Measurements from ENCODE around the gene MUC2. TPM values are rescaled to one million over a fixed set of nuclear protein-coding genes. Genes with fewer than 3 reads are reported as not detected.

Gene MUC2
- total RNA-seq, 1 experiment from 2014 or later: 0.47 TPM

DNA sequence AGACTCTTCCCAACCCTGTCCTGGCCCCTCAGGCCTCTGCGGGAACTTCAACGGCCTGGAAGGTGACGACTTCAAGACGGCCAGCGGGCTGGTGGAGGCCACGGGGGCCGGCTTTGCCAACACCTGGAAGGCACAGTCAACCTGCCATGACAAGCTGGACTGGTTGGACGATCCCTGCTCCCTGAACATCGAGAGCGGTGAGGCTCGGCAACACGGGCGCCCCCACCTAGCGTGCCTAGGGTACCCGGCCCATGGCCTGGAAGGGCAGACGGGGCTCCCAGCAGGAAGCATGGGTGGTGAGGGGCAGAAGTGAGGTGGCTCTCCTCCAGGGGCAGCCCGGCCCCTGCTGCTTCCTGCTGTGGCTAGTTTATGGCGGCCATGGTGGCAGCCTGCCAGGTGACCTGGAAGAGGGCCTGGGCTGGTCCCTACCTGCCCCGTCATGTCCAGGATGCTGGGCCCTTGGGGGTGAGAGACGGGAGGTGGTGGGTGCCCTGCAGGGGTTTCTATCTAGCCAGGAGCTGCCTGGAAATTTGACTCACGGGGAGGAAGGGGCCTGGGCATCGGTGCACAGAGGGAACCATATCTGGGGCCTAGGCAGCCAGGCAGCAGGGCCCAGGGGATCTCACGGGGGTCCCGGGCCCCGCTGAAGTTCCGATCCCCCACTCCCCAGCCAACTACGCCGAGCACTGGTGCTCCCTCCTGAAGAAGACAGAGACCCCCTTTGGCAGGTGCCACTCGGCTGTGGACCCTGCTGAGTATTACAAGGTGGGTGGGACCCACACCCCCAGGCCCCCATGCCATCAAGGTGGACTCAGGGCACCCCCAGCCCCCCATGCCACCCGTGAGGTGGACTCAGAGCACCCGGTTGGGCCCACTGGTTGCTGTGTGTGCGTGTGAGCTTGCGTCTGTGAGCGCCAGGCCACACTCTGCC, 9.2 kb downstream of the MUC2 start:
- Histone ChIP-seq H3K79me2 (ENCODE audit: insufficient read depth, low read length) (no peaks in the 10 kb centered on the region), H3K27me3 (ENCODE audit: insufficient read depth, low read length) (no peaks in the 10 kb centered on the region), H3K4me3 (replicated peaks in 1 of 2; ENCODE audit: low read depth in 1 of 2, low read length in 2 of 2) (no peak overlapping the region), H4K20me1 (ENCODE audit: insufficient read depth) (no peaks in the 10 kb centered on the region), H2AFZ (ENCODE audit: low read depth, low read length, poor library complexity, severe bottlenecking) (no peak overlapping the region), H3K27ac (ENCODE audit: low read depth, low read length) (no peak overlapping the region), H3K36me3 (ENCODE audit: control insufficient read depth in 1 of 2, insufficient read depth in 2 of 2, low read length in 2 of 2) (no peaks in the 10 kb centered on the region), H3K9ac (ENCODE audit: low read length) (no peak overlapping the region), H3K4me1 (ENCODE audit: control insufficient read depth in 1 of 2, insufficient read depth in 2 of 2, low read length in 2 of 2) (no peaks in the 10 kb centered on the region), H3K4me2 (ENCODE audit: low read length) (no peak overlapping the region), H3K9me2 (ENCODE audit: insufficient read depth) (no peaks in the 10 kb centered on the region), H3K9me3 (ENCODE audit: control insufficient read depth in 1 of 2, insufficient read depth in 1 of 2, low read depth in 1 of 2, low read length in 2 of 2) (no peaks in the 10 kb centered on the region)
- ATAC-seq (no peak), DNase-seq (ENCODE audit: low read depth, low spot score) (no peak)
- ChIA-PET RAD21 (ENCODE audit: low non-redundant PET in 1 of 2, low total read pairs in 2 of 2, uncharacterized antibody in 2 of 2, unreplicated experiment in 2 of 2) (no interaction called here), CTCF (no interaction called here), POLR2A (no interaction called here)
- no TSS peak for BruUV-seq (replicated peaks)
- no peak for TF ChIP-seq EZH2 (IDR thresholded peaks at IDR 0.05)
- no peak for TF ChIP-seq POLR2A (IDR thresholded peaks at IDR 0.05; ENCODE audit: borderline replicate concordance, extremely low read depth, insufficient read depth, insufficient read length)
- TF ChIP-seq JUND (IDR thresholded peaks at IDR 0.05): no peak
- no peak for TF ChIP-seq ELF1 (IDR thresholded peaks at IDR 0.05; ENCODE audit: borderline replicate concordance, low read depth)
- TF ChIP-seq FOSL1 (IDR thresholded peaks at IDR 0.05; ENCODE audit: low read depth): no peak
- TF ChIP-seq EZH2phosphoT487 (IDR thresholded peaks at IDR 0.05; ENCODE audit: borderline replicate concordance): no peak
- TF ChIP-seq SRF (IDR thresholded peaks at IDR 0.05; ENCODE audit: low read depth): no peak
- TF ChIP-seq, protein P1, sequence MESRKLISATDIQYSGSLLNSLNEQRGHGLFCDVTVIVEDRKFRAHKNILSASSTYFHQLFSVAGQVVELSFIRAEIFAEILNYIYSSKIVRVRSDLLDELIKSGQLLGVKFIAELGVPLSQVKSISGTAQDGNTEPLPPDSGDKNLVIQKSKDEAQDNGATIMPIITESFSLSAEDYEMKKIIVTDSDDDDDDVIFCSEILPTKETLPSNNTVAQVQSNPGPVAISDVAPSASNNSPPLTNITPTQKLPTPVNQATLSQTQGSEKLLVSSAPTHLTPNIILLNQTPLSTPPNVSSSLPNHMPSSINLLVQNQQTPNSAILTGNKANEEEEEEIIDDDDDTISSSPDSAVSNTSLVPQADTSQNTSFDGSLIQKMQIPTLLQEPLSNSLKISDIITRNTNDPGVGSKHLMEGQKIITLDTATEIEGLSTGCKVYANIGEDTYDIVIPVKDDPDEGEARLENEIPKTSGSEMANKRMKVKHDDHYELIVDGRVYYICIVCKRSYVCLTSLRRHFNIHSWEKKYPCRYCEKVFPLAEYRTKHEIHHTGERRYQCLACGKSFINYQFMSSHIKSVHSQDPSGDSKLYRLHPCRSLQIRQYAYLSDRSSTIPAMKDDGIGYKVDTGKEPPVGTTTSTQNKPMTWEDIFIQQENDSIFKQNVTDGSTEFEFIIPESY (IDR thresholded peaks at IDR 0.05; ENCODE audit: extremely low read depth, insufficient replicate concordance, low read length): no peak
- TF ChIP-seq, protein P2, sequence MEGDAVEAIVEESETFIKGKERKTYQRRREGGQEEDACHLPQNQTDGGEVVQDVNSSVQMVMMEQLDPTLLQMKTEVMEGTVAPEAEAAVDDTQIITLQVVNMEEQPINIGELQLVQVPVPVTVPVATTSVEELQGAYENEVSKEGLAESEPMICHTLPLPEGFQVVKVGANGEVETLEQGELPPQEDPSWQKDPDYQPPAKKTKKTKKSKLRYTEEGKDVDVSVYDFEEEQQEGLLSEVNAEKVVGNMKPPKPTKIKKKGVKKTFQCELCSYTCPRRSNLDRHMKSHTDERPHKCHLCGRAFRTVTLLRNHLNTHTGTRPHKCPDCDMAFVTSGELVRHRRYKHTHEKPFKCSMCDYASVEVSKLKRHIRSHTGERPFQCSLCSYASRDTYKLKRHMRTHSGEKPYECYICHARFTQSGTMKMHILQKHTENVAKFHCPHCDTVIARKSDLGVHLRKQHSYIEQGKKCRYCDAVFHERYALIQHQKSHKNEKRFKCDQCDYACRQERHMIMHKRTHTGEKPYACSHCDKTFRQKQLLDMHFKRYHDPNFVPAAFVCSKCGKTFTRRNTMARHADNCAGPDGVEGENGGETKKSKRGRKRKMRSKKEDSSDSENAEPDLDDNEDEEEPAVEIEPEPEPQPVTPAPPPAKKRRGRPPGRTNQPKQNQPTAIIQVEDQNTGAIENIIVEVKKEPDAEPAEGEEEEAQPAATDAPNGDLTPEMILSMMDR (IDR thresholded peaks at IDR 0.05 in 2 of 3, conservative IDR thresholded peaks at IDR 0.05 in 1 of 3; ENCODE audit: borderline replicate concordance in 1 of 3, insufficient read depth in 1 of 3, low read depth in 2 of 3, low read length in 2 of 3): no peak
- TF ChIP-seq EGR1 (IDR thresholded peaks at IDR 0.05; ENCODE audit: low read depth): no peak
- TF ChIP-seq YY1 (IDR thresholded peaks at IDR 0.05; ENCODE audit: extremely low read depth, insufficient replicate concordance, low read depth, low read length): no peak
- intact Hi-C loops (cut with micrococcal nuclease): no loop called here
